ENCODE measurements around the gene ZNF511.
"Not testable (repeated sequence)": the region's sequence is repeated elsewhere in the genome, so short reads cannot be mapped to it uniquely, and the experiment has no call there.

ZNF511 gene

DNA sequence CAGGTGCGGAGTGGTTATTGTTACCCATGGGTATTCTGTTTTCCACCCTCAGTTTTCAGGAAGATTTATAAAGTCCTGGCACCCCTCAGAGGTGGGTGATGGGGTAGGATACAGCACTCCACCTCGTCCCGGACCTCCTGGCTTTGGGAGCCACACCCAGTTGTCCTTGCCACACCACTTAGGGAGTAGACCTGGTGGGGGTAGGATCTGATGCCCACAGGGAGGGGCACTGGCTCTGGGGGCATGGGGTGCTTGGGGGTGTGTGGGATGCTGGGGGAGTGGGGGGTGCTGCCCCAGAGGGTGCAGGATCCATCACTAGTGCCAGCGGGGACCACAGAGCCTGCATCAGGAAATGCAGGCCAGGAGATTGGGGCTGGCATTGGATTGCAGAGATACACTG, 4.5 kb downstream of the ZNF511 start:
- no peak for DNase-seq (ENCODE audit: low read depth in 2 of 3, low spot score in 2 of 3)

DNA sequence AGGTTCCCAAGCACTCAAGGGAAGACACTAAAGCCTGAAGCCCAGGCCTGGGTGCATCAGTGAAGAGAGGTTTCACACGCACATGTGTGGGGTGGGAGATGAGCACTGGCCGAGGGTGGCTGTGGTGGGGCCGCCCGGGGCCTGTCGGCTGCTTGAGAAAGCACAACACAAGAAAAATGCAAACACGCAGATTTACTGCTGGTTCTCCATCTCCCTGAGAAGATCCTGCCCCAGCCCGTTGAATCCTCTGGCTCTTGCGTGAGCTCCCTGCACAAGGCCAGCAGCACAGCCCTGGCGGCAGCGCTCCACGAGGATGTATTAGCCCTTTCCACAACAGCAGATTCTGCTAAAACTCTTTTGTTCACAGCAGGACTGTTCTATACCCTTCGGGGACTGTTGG, 6.2 kb downstream of the ZNF511 start:
- no peak for DNase-seq (ENCODE audit: low read depth in 2 of 3, low spot score in 2 of 3)

DNA sequence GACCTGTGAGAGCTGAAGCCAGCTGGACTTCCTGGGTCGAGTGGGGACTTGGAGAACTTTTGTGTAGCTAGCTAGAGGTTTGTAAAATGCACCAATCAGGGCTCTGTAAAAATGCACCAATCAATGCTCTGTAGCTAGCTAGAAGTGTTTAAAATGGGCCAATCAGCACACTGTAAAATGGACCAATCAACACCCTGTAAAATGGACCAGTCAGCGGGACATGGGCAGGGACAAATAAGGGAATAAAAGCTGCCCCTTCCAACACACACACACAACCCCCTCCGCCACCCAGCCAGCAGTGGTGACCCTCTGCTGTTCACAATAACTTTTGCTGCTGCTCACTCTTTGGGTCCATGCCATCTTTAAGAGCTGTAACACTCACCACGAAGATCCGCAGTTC, 7.1 kb downstream of the ZNF511 start:
- DNase-seq (ENCODE audit: low read depth in 2 of 3, low spot score in 2 of 3): no peak

DNA sequence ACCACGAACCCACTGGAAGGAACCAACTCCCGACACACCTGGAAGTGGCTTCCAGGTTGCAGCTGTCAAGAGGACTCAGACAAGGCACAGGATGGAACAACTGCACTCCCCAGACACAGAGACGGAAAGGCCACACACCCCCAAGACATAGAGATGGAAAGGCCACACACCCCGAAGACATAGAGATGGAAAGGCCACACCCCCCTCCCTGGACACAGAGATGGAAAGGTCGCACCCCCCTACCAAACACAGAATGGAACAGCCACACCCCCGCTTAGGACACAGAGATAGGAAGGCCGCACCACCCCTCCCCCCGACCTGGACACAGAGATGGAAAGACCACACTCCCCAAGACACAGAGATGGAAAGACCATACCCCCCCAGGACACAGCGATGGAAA, 7.6 kb downstream of the ZNF511 start:
- DNase-seq (ENCODE audit: low read depth in 2 of 3, low spot score in 2 of 3): no peak

DNA sequence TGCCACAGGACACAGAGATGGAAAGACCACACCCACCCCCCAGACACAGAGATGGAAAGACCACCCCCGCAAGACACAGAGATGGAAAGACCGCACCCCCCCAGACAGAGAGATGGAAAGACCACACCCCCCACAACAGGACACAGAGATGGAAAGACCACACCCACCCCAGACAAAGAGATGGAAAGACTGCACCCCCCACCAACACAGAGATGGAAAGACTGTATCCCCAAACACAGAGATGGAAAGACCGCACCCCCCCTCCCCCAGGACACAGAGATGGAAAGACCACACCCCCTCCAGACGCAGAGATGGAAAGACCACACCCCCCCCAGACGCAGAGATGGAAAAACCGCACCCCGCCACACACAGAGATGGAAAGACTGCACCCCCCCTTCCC, 8.0 kb downstream of the ZNF511 start:
- DNase-seq (ENCODE audit: low read depth in 2 of 3, low spot score in 2 of 3): no peak

DNA sequence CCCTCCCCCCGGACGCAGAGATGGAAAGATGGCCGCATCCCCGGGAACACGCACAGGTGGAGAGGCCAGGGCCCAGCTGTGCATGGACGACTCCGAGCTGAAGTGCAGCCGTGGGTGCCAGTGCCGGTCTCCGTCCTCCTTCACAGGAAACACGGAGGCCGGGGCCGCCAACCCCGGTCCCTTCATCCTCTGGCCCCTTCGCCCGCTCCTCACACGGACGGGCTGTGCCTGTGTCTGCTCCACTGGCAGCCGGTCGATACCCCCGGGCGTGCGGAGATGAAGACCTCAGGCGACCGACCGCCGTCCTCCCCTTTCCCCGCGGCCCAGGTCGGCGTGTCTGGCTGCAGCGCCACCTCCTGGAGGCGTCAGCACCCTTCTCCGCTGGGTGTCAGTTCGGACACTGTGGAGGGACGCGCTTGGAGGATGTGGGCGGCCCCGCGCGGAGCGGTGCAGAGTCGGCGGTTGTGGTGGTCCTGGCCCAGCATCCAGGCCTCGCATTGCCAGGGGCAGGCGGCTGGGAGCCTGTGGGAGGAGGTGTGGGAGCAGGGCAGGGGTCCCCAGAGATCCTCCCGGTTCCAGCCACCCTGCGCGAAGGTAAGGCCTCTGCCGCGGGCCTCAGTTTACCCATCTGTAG, 9.9 kb downstream of the ZNF511 start:
- peak in 1 of 3 experiments; percentile 41 for DNase-seq (ENCODE audit: low read depth in 2 of 3, low spot score in 2 of 3)

DNA sequence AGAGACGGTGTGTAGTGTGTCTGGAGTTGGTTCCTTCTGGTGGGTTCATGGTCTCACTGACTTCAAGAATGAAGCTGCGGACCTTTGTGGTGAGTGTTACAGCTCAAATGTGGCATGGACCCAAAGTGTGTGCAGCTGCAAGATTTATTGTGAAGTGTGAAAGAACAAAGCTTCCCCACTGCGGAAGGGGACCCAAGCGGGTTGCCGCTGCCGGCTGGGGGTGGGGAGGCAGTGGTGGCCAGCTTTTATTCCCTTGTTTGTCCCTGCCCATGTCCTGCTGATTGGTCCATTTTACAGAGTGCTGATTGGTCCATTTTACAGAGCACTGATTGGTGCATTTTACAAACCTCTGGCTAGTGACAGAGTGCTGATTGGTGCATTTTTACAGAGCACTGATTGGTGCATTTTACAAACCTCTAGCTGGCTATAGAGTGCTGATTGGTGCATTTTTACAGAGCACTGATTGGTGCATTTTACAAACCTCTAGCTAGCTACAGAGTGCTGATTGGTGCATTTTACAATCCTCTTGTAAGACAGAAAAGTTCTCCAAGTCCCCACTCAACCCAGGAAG, 12.2 kb downstream of the ZNF511 start:
- not testable (repeated sequence) for DNase-seq (ENCODE audit: low read depth in 2 of 3, low spot score in 2 of 3)

DNA sequence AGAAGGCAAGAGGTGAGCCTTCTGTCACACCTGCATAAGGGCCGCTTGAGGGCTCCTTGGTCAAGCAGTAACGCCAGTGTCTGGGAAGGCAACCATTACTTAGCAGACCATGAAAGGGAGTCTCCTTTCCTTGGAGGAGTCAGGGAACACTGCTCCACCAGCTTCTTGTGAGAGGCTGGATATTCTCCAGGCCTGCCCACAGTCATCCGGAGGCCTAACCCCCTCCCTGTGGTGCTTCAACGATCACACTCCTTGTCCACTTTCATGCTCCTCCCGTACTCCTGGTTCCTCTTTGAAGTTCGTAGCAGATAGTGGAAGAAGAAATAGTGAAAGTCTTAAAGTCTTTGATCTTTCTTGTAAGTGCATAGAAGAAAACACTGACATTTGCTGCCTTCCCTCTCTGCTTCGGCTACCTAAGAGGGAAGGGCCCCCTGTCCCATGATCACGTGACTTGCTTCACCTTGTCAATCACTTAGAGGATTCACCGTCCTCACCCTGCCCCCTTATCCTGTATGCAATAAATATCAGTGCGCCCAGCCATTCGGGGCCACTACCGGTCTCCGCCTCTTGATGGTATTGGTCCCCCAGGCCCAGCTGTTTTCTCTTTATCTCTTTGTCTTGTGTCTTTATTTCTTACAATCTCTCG, 13.5 kb downstream of the ZNF511 start:
- not testable (repeated sequence) for DNase-seq (ENCODE audit: low read depth in 2 of 3, low spot score in 2 of 3)

DNA sequence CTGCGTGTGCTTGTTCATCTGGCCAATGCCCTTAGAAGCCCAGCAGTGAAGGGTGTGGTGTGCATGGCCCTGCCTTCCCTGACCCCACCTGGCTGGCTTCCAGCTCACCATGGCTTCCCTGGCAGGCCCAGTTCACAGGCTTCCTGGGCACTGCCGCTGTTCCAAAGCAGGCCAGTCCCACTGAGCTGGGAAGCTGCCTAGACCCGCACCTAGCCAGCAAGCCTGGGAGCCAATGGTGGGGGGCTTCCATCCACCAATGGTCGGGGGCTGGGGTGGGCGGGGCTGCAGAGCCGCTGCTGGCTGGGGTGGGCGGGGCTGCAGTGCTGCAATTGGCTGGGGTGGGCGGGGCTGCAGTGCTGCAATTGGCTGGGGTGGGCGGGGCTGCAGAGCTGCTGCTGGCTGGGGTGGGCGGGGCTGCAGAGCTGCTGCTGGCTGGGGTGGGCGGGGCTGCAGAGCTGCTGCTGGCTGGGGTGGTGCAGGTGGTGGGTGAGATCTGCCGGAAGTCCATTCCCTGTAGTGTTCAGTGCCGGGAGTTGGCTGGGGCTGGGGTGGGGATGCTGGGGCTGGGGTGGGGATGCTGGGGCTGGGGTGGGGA, 15.6 kb downstream of the ZNF511 start:
- peak in 1 of 3 experiments; percentile 39 for DNase-seq (ENCODE audit: low read depth in 2 of 3, low spot score in 2 of 3)

DNA sequence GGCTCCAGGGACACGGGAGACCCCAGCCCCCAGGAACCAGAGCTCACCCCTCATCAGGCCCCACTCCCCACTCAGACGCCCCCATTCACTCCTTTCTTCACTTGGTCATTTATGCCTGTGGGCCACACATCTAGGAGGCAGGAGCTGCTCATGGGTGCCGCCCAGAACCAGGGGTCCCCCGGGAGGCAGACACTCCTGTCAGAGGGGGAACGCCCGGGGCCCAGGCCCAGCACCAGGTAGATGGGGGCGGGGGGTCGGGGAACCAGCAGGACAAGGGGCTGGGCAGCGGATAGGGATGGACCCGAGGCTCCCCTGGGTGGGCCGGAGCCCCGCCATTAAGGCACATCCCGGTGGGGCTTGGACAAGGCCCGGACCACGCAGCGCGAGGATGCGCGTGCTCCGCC, 16.1 kb downstream of the ZNF511 start:
- no peak for DNase-seq (ENCODE audit: low read depth in 2 of 3, low spot score in 2 of 3)

DNA sequence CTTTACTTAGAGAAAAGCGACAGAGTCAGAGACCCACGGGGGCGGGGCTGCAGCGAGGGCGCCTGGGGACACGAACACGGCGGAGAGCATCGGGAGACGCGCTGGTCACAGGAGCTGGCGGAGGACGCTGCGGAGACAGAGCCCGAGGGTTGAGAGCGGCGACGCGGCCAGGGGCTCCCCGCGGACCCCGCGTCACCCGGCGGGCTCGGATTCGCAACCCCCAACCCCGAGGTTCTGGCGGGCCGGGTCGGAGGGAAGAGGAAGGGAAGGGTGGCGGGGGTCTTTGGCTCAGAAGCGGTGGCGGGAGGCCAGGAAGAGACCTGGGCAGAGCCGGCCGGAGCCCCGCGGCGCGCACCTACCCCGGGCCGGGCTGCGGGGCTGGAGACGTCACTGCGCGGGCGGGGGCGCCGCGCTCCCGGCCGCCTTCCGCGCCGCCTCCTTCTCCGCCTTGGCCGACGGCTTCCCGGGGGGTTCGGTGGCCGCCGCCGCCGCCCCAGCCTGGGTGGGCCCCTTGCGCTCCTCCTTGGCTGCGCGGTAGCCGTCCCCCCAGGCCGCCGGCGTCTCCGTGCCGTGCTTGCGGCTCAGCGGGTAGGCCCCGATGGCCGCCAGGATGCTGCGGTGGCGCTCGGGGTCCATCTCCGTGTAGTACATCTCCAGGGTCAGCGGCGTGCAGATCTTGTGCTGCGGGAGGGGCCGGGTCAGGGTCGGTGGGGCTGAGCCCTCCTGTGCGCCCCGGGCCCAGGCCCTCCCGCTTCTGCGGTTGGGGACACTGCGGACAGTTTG, 16.9 kb downstream of the ZNF511 start:
- DNase-seq (ENCODE audit: low read depth in 2 of 3, low spot score in 2 of 3): no peak

DNA sequence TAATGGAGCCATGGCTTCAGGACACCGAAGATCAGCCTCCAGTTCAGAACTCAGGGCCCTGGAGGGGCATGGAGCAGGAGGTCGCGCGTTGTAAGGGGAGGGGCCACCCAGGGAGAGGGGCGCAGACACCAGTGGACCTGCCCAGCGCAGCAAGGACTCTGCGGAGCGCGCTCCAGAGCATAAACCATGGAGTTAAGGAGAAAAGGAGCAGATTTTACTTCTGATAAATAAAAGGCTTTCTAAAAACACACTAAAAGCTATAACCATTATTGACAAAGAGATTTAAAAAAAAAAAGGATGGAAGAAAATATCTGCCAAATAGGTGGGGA, 17.5 kb downstream of the ZNF511 start:
- DNase-seq (ENCODE audit: low read depth in 2 of 3, low spot score in 2 of 3): no peak

DNA sequence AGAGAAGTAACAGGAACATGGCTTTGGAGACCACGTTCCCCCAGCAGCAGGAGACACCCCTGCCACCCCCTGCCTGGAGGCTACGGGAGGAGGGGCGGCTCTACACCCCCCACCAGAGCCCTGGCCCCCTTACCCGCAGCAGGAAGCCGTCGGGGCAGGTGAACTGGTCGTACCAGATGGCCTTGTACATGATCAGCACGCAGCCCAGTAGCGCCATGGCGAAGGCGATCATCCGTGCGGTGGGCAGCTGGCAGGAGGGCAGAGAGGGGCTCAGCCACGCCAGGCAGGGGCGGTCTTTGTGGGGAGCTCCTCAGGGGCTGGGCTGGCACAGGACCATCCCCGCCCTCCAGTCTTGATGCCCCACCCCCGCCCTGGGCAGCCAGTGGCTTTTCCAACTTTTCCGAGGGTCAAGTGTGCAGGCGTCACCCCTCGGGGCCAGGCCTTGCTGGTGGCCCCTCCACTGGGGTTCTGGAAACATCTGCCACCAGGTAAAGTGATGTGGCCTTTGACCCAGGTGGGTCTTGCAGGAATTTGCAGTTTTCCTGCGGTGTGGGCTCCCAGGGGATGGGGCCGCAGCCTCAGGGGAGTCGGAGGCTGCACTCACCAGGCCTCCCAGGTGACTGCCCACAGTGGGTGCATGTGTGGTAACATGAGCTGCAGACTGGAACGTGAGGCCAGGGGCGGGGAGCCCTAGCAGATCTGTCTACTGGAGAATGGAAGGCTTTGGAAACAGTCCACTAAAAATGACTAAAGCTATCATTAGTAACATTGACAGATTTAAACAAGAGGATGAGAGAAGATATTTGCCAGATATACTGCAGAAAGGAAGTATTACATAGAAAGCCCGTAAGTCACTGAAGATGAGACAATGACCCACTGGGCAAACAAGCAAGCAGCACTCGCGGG, 18.3 kb downstream of the ZNF511 start:
- no peak for DNase-seq (ENCODE audit: low read depth in 2 of 3, low spot score in 2 of 3)

DNA sequence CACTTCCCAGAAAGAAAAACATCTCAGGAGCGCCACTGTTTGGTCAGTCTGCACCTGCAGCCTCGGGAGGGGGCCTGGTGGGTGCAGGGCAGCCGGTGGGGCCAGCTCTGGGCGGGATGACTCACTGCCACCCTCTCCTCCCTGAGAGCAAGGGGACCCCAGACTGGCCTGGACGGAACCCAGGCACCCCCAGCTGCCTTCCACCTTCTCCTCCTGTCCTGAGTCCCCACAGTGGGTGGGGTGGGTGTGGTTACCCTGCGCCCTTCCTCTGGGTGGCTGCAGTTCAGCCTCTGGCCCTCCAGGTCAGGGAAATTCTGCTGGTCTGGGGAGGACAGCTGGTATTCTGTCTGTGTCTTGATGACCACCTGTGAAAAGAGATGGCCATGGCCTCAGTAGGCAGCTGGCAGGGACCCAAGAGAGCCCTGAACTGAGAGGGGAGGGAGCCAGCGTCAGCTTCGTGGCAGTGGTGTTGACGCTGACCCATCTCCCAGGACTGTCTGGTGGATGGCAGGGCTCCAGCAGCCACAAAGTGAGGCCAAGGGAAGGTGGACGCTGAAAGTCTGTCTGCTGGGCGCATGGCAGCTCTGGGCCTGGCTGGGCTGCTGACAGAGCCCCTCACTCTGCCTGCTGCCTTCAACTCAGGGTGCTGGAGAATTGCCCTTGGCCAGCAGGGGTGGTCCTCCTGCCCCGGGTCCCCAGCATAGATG, 19.1 kb downstream of the ZNF511 start:
- no peak for DNase-seq (ENCODE audit: low read depth in 2 of 3, low spot score in 2 of 3)

DNA sequence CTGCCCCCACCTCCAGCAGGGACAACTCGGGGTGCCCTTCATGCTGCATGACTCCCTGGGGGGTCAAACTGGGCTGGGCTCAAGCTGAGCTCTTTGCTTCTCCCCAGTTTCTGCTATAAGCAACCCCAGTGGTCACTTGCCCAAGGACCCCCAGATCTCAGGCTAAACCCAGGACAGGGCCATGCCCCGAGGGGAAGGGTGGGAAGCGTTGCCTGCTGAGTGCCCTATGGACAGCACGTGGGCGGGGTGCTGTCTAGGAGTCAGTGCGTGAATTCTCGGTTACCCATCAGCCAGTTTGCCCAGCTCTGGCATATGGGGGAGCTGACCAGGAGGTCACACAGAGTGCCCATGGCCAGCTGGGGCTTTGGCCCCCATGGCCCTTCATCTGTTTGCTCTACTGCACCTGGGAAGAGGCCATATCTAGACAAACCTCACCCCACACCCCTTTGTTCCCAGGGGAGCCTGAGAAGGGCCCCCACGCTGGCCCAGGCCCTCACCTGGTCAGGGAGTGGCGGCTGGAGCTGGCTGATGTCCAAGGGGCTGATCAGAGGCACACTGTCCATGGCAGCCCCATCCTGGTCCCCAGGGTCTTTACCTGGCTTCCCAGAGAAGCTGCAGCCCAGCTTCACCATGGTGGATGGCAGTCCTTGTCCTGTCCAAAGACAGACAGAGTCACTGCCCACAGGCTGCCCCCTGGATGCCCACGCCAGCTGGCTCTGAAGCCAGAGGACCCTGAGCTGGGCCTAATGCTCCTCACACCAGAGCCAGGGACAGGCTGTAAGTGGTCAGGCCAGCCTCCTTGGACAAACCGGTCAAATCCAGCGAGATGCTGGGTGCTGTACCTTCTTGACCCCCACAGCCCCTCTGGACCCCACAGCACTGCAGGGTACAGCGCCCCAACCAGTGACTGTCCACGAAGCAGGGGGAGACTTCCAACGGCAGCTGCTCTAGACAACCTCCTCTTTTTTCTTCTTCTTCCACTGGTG, 19.9 kb downstream of the ZNF511 start:
- no peak for DNase-seq (ENCODE audit: low read depth in 2 of 3, low spot score in 2 of 3)

DNA sequence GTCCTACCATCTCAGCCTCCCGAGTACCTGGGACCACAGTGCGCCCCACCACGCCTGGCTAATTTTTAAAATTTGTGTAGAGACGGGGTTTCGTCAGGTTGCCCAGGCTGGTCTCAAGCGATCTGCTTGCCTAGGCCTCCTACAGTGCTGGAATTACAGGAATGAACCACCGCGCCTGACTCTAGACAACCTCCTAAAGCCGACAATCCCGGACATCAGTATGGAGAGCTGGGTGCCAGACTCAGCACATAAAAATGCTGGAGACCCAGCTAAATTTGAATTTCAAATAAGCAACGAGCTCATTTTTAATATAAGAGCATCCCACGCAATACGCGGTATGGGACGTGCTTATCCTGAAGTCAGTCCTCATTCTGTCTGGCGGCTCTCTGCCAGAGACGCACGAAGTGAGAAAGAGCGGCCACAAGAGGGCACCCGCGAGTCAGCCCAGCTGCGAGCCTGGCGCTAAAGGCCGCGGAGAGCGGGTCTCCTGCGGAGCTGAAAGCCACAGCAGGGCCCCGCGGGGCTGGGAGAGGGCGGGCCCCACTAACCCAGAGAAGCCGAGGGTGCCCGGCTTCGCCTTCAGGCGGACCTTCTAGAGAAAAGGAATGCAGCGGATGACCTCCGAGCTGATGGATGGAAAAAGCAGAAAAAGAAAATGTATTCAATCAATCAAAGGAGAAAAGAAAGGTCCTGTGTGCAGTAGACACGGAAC, 20.9 kb downstream of the ZNF511 start:
- DNase-seq (ENCODE audit: low read depth in 2 of 3, low spot score in 2 of 3): peak; percentile 62 to 89 (median 80)

DNA sequence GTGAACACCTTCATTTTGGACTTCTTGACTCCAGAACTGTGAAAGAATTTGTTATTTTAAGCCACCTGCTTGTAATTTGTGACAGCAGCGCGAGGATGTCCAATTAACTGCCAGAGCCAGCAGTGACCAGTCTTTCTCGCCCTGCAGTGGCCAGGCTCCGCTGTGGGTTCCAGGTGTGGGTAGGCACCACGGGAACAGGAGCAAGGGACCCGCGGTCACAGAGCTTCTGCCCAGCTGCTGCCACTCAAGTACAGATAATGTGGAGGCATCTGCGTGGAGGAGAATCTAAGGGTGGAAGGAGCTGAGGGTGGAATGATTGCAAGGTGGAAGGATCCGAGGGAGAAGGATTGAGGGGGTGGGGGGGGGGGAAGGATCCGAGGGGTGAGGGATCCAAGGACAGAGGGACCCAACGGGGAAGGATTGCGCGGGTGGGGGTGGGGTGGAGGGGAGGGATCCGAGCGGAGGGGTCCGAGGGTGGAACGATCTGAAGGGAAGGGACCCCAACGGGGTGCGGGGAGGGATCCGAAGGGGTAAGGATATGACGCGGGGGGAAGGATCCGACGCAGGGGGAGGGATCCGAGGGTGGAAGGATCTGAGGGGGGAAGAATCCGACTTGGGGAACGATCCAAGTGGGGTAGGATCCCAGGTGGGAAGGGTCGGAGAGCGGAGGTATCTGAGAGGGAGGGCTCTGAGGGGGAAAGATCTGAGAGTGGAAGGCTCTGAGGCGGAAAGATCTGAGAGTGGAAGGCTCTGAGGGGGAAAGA, 24.4 kb downstream of the ZNF511 start:
- no peak for DNase-seq (ENCODE audit: low read depth in 2 of 3, low spot score in 2 of 3)

All from activated CD8-positive, alpha-beta memory T cell treated with anti-CD3 and anti-CD28 coated beads for 48 hours (primary cell).